Trophoblast cell (in vitro differentiated cells and primary cell): Measurements from ENCODE around the gene HSPA12B.
A peak's percentile ranks its signal among the peaks of the same experiment; 100 is the strongest.

Source experiments
- DNase-seq, 2 donors: peaks; one replicate each; pipeline ENCODE4 v3.0.0-alpha.2; 2016
- H2AFZ ChIP-seq: 2 replicates; pipeline ENCODE4 v1.6.1; 2013; ENCODE audit warnings: low read length, moderate library complexity, mild to moderate bottlenecking; ENCODE audit not compliant: insufficient read depth, poor library complexity
- H2AK5ac ChIP-seq: 2 replicates; pipeline ENCODE4 v1.6.1; 2013; ENCODE audit warnings: mild to moderate bottlenecking, low read length
- H2BK120ac ChIP-seq: 2 replicates; pipeline ENCODE4 v1.6.1; 2013; ENCODE audit warnings: low read length, mild to moderate bottlenecking, moderate library complexity; ENCODE audit not compliant: insufficient read depth, poor library complexity
- H2BK12ac ChIP-seq: 2 replicates; pipeline ENCODE4 v1.6.1; 2013; ENCODE audit warnings: mild to moderate bottlenecking, low read length, moderate library complexity
- H2BK5ac ChIP-seq: 2 replicates; pipeline ENCODE4 v1.6.1; 2013; ENCODE audit warnings: low read length, low read depth, moderate library complexity, mild to moderate bottlenecking; ENCODE audit not compliant: poor library complexity
- H3K14ac ChIP-seq: 2 replicates; pipeline ENCODE4 v1.6.1; 2013; ENCODE audit warnings: mild to moderate bottlenecking, low read length
- H3K18ac ChIP-seq: 2 replicates; pipeline ENCODE4 v1.6.1; 2013; ENCODE audit warnings: mild to moderate bottlenecking, low read length
- H3K23ac ChIP-seq: 2 replicates; pipeline ENCODE4 v1.6.1; 2013; ENCODE audit warnings: low read length
- H3K27ac ChIP-seq: 2 replicates; pipeline ENCODE4 v1.5.1; 2013; ENCODE audit warnings: low read depth, mild to moderate bottlenecking, inconsistent platforms, low read length, moderate library complexity
- H3K27me3 ChIP-seq: 2 replicates; pipeline ENCODE4 v1.6.1; 2013; ENCODE audit warnings: inconsistent platforms, mild to moderate bottlenecking, low read length, moderate library complexity; ENCODE audit not compliant: insufficient read depth
- H3K36me3 ChIP-seq, 2 experiments: 1 replicate in 1 of 2; 2 replicates in 1 of 2; pipeline ENCODE4 v1.6.1; 2013; ENCODE audit warnings: low read length in 2 of 2, mild to moderate bottlenecking in 2 of 2, moderate library complexity in 1 of 2; ENCODE audit not compliant: insufficient read depth in 2 of 2, control insufficient read depth in 1 of 2
- H3K4ac ChIP-seq: 2 replicates; pipeline ENCODE4 v1.6.1; 2013; ENCODE audit warnings: low read depth, mild to moderate bottlenecking, low read length, moderate library complexity
- H3K4me1 ChIP-seq, 2 experiments: 1 replicate in 1 of 2; 2 replicates in 1 of 2; pipeline ENCODE4 v1.6.1; 2013; ENCODE audit warnings: low read length in 2 of 2, mild to moderate bottlenecking in 2 of 2, moderate library complexity in 1 of 2; ENCODE audit not compliant: insufficient read depth in 2 of 2, control insufficient read depth in 1 of 2
- H3K4me2 ChIP-seq: 2 replicates; pipeline ENCODE4 v1.6.1; 2013; ENCODE audit warnings: inconsistent platforms, mild to moderate bottlenecking, low read length, moderate library complexity
- H3K4me3 ChIP-seq: 2 replicates; pipeline ENCODE4 v1.5.1; 2013; ENCODE audit warnings: mild to moderate bottlenecking, low read depth, low read length, inconsistent platforms
- H3K79me1 ChIP-seq: one replicate; pipeline ENCODE4 v1.6.1; 2013; ENCODE audit warnings: low read length
- H3K79me2 ChIP-seq: 2 replicates; pipeline ENCODE4 v1.6.1; 2013; ENCODE audit warnings: low read length, mild to moderate bottlenecking; ENCODE audit not compliant: control insufficient read depth, insufficient read depth, poor library complexity
- H3K9ac ChIP-seq: 2 replicates; pipeline ENCODE4 v1.6.1; 2013; ENCODE audit warnings: mild to moderate bottlenecking, low read length
- H3K9me3 ChIP-seq: 2 replicates; pipeline ENCODE4 v1.6.1; 2013; ENCODE audit warnings: low read depth, mild to moderate bottlenecking, control low read depth, inconsistent platforms, low read length; ENCODE audit not compliant: insufficient read depth
- H4K12ac ChIP-seq: 2 replicates; pipeline ENCODE4 v1.6.1; 2013; ENCODE audit warnings: low read depth, mild to moderate bottlenecking, low read length, moderate library complexity
- H4K8ac ChIP-seq: 2 replicates; pipeline ENCODE4 v1.6.1; 2013; ENCODE audit warnings: low read depth, mild to moderate bottlenecking, low read length, moderate library complexity
- H4K91ac ChIP-seq: one replicate; pipeline ENCODE4 v1.6.1; 2013; ENCODE audit warnings: low read depth, mild to moderate bottlenecking, low read length, moderate library complexity
- WGBS: extraction: QIAGEN DNeasy Blood & Tissue Kit; methylation state at CpG from one replicate; pipeline ENCODE4 v1.1.7; 2013; ENCODE audit warnings: missing lambda C conversion rate; ENCODE audit not compliant: insufficient read length, insufficient coverage; ENCODE audit errors: extremely low coverage; 5-methylcytosine and 5-hydroxymethylcytosine counted together

The HSPA12B gene

GRCh38 chr20:3714092-3714491 is 18.4 kb upstream of the HSPA12B start:
- Histone ChIP-seq H2AK5ac (no peak overlapping the region), H3K9me3 (no peaks in the 10 kb centered on the region), H3K18ac (no peak overlapping the region), H3K27ac (no peak overlapping the region), H3K4ac (no peak overlapping the region), H2AFZ (no peak overlapping the region), H2BK5ac (no peak overlapping the region), H3K9ac (no peak overlapping the region), H3K14ac (no peak overlapping the region), H3K36me3 (no peaks in the 10 kb centered on the region), H3K79me2 (no peaks in the 10 kb centered on the region), H4K91ac (no peak overlapping the region), H4K12ac (no peak overlapping the region), H3K4me3 (no peak overlapping the region), H4K8ac (no peak overlapping the region), H3K4me1 (no peaks in the 10 kb centered on the region), H2BK120ac (no peak overlapping the region), H3K79me1 (no peaks in the 10 kb centered on the region), H3K27me3 (no peaks in the 10 kb centered on the region), H3K4me2 (no peak overlapping the region), H2BK12ac (no peak overlapping the region), H3K23ac (no peak overlapping the region)
- WGBS = no CpG with 5 or more reads among the region's 4 CpGs
- no peak for DNase-seq

GRCh38 chr20:3716195-3716834 is 16.2 kb upstream of the HSPA12B start:
- Histone ChIP-seq H3K27me3 (no peaks in the 10 kb centered on the region), H3K23ac (no peak overlapping the region), H3K4me1 (no peaks in the 10 kb centered on the region), H3K79me1 (no peaks in the 10 kb centered on the region), H3K79me2 (no peaks in the 10 kb centered on the region), H3K27ac (no peak overlapping the region), H2BK5ac (no peak overlapping the region), H4K91ac (no peak overlapping the region), H4K8ac (no peak overlapping the region), H2BK12ac (no peak overlapping the region), H4K12ac (no peak overlapping the region), H2AK5ac (no peak overlapping the region), H3K9me3 (no peaks in the 10 kb centered on the region), H3K9ac (no peak overlapping the region), H3K18ac (no peak overlapping the region), H3K4me3 (no peak overlapping the region), H3K14ac (no peak overlapping the region), H2AFZ (no peak overlapping the region), H3K4me2 (no peak overlapping the region), H3K36me3 (no peaks in the 10 kb centered on the region), H3K4ac (no peak overlapping the region), H2BK120ac (no peak overlapping the region)
- peak; percentile 28 to 69 for DNase-seq
- WGBS = no CpG with 5 or more reads among the region's 4 CpGs

- no peak overlapping the region for H3K4me2 ChIP-seq
- no peaks in the 10 kb centered on the region for H3K9me3 ChIP-seq
- H4K91ac ChIP-seq = no peak overlapping the region
- no peak overlapping the region for H3K4ac ChIP-seq
- no peaks in the 10 kb centered on the region for H3K36me3 ChIP-seq
- H2BK12ac ChIP-seq = no peak overlapping the region
- no peak overlapping the region for H4K12ac ChIP-seq
- H2BK120ac ChIP-seq = no peak overlapping the region
- H3K27me3 ChIP-seq = no peaks in the 10 kb centered on the region
- no peak overlapping the region for H3K14ac ChIP-seq
- H3K18ac ChIP-seq = no peak overlapping the region
- H3K4me3 ChIP-seq = no peak overlapping the region
- no peaks in the 10 kb centered on the region for H3K4me1 ChIP-seq
- no peak overlapping the region for H4K8ac ChIP-seq
- H3K23ac ChIP-seq = no peak overlapping the region
- no peaks in the 10 kb centered on the region for H3K79me1 ChIP-seq
- DNase-seq = no peak
- no peak overlapping the region for H2AK5ac ChIP-seq
- WGBS = no CpG with 5 or more reads among the region's 4 CpGs
- H2BK5ac ChIP-seq = no peak overlapping the region
- no peak overlapping the region for H3K27ac ChIP-seq
- H3K79me2 ChIP-seq = no peaks in the 10 kb centered on the region
- H3K9ac ChIP-seq = no peak overlapping the region
- no peak overlapping the region for H2AFZ ChIP-seq
Measured at GRCh38 chr20:3719046-3719445, 13.4 kb upstream of the HSPA12B start.

- no peaks in the 10 kb centered on the region for H3K27me3 ChIP-seq
- H2AK5ac ChIP-seq = no peak overlapping the region
- H2BK120ac ChIP-seq = no peak overlapping the region
- no peak overlapping the region for H3K4ac ChIP-seq
- no peaks in the 10 kb centered on the region for H3K9me3 ChIP-seq
- no peak overlapping the region for H3K4me3 ChIP-seq
- WGBS = no CpG with 5 or more reads among the region's 2 CpGs
- H3K9ac ChIP-seq = no peak overlapping the region
- no peak overlapping the region for H2AFZ ChIP-seq
- no peak overlapping the region for H2BK5ac ChIP-seq
- no peaks in the 10 kb centered on the region for H3K4me1 ChIP-seq
- no peaks in the 10 kb centered on the region for H3K36me3 ChIP-seq
- H4K8ac ChIP-seq = no peak overlapping the region
- no peak for DNase-seq
- no peak overlapping the region for H3K4me2 ChIP-seq
- H3K23ac ChIP-seq = no peak overlapping the region
- H3K14ac ChIP-seq = no peak overlapping the region
- no peaks in the 10 kb centered on the region for H3K79me1 ChIP-seq
- no peak overlapping the region for H3K27ac ChIP-seq
- no peak overlapping the region for H3K18ac ChIP-seq
- no peaks in the 10 kb centered on the region for H3K79me2 ChIP-seq
- H4K91ac ChIP-seq = no peak overlapping the region
- no peak overlapping the region for H4K12ac ChIP-seq
- H2BK12ac ChIP-seq = no peak overlapping the region
Measured at GRCh38 chr20:3720068-3720467, 12.4 kb upstream of the HSPA12B start.
